HG02885 (cell line): ENCODE results near the gene MNX1.

Source experiments
- ATAC-seq: cut with Tn5 transposase; IDR thresholded peaks from one replicate; pipeline ENCODE4 v1.9.1; 2021; ENCODE audit warnings: mild to moderate bottlenecking; ENCODE audit not compliant: unreplicated experiment, poor library complexity

Gene MNX1

DNA sequence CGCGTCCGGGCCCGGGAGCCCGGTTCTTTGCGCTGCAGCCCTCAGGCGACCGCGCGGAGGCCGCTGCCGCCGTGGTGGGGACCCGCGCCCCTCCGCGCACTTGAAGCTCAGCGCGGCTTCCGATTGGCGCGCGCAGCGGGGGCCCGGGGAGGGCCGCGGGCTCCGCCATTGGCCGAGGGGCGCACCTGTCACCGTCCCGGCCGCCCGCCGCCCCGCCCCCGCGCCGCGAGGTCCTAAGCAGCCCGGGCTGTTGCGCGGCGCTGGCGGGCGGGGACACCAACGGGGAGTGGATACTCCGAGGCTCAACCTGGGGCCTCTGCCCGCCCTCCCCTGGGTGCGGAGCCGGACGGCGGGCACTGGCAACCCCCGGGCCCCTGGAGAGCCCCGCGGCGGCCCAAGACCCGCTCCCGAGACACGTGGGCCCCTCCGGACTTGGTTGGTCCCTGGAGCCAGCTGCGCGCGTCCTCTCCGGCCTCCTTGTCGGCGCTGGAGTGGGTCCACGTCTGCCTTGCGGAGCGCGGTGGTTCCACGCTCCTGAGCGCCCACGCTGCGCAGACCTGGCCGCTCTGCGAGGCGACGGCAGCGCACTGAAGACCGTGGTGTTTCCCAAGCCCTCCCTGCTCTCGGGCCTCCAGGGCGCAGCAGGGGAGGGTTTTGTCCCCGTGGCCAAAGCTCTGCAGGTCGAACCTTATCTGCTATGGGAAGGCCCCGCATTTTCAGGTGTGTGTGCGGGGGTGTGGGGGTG, at the start of gene MNX1:
Gene MNX1, minus strand, starts transcription at position 76 of the 745 bp plus-strand sequence. CDS start 313 bp downstream, outside the sequence.
- ATAC-seq, result peak; percentile 87

DNA sequence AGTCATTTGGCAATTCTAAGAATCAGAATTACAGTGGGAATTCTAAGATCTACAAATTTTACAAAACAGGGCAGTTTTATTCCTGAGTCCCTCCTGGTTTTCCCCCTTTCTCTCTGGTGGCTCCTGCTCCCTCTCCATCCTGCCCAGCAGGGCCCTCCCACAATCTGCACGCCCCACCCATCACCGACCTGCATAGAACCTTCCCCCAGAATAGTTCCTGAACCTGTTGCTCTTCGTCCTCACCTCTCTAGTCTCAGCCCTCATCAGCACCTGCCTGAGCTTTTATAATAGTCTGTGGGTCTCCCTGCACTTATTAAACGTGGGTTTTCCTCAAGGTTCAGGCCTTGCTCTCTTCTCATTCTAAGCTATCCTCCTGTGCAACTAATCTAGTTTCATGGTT, 49.1 kb upstream of the MNX1 start:
- ATAC-seq, result no peak

DNA sequence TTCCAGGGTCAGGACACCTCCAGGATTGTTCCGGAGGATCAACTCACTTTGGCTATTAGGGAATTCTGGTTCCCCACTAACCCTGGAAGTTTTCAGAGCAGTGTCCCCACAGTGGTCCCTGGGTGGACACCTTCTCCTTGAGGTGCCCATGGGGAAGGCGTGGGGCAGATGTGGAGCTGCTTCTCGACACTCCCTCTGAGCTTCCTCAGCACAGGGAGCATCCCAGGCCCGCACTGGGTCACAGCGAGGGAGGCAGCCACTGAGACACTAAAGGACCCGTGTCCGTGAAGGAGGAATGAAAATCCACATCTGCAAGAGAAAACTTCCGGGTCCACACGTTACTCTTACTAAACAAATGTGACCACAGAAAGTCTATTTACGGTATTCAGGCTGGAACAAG, 48.2 kb upstream of the MNX1 start:
- ATAC-seq, result no peak

DNA sequence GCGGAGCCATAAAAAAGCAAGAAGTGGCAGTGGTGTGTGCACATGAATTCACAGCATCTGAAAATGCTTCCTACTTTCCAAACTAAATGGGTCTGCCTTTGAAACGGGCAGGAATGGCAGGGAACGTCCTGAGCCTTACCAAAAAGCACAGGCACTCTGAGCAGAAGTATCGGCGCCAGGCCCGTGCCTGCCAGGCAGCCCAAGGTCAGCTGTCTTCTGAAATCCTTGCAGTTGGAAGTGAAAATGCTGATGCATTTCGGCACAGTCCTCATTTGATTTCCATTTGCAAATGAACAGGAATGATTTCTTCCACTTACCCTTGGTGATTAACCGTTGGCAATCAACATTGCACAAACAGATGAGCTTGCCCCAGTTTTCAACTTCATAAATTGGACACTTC, 47.6 kb upstream of the MNX1 start:
- no peak for ATAC-seq

DNA sequence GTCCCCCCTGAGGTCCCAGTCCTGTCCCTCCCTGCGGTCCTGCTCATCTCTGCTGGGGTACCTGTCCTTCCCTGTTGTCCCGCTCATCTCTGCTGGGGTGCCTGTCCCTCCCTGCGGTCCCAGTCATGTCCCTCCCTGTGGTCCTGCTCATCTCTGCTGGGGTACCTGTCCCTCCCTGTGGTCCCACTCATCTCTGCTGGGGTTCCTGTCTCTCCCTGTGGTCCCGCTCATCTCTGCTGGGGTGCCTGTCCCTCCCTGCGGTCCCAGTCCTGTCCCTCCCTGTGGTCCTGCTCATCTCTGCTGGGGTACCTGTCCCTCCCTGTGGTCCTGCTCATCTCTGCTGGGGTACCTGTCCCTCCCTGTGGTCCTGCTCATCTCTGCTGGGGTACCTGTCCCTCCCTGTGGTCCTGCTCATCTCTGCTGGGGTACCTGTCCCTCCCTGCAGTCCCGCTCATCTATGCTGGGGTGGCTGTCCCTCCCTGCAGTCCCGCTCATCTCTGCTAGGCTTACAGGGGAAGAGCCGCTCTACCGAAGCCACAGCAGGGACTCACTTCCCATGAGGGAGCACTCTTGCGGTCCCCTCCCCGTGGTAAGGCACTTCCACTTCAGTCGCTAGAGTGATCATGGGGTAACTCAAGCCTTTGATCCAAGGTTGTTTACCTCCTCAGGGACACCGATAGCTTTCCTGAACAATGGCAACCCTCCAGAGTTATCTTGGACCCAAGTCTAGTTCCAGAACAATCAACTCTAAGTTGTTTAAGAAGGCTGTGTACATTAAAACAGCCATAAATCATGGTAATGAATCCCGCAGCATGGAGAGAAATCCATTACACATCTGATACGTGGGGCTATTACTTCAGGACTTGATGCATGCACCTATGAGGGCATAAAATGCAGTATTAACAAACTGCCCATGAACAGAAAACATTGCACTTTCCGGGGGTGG, 46.8 kb upstream of the MNX1 start:
- no peak for ATAC-seq

DNA sequence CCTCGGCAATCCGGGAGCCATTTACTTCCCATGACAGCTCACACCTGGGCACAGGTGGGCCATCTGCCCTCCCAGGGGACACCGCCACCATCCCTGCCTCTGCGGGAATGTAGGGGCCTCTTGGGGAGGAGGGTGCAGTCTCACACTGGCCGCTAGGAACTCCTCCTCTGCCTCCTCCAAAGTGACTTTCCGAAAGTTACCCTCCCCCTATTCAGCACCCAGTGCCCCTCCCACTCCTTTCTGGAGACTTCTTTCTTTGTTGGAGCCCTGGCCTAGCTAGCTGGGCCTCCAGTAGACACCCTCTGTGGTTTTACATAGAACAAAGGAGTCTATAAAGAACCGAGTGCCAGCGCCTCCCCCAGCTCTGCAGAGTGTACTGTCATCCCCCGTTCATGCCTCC, 45.8 kb upstream of the MNX1 start:
- no peak for ATAC-seq

GRCh38 chr7:157054927-157055326, 44.5 kb upstream of the MNX1 start:
- no peak for ATAC-seq

GRCh38 chr7:157053118-157053517, 42.7 kb upstream of the MNX1 start:
- ATAC-seq, result no peak

DNA sequence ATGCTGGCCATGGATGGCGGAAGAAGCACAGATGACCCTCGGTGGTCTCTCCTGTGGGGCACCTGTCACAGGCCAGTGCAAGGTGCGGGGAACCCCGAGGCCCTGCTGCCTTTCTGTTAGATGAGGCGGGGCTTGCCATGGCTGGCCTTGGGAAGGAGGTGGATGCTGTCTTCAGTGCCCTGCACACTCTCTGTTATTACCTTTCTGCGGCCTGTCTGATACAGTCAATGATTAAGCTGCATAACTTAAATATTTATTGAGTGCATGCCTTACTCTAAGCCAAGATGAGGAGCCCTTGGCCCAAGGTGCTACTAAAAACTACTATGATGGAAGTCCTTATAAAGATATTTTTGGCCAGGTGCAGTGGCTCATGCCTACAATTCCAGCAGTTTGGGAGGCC, 36.7 kb upstream of the MNX1 start:
- ATAC-seq, result no peak

- no peak for ATAC-seq
Measured at GRCh38 chr7:157046681-157047080, 36.2 kb upstream of the MNX1 start.

GRCh38 chr7:157044943-157045660, 34.6 kb upstream of the MNX1 start:
- no peak for ATAC-seq

DNA sequence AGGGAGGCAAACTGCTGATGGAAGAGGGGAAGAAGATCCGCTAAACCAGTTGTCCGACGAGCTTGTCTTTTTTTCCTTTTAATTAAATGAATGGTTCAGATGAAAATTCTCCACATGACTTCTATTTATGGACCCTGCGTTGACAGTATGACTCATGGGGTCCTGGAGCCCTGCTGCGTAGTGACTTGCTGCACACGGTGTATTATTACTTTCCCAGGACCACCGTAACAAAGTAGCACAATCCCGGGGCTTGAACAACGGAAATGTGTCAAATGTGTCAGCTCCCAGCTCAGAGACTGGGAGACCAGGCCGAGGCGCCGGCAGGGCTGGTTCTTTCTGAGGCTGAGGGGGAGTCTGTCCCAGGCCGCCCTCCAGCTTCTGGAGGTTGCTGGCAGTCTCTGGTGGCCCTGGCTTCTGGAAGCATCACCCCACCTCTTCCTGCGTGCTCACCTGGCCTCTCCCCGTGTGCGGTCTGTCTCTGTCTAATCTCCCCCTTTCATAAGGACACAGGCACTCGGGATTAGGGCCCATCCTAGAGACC, 33.8 kb upstream of the MNX1 start:
- no peak for ATAC-seq

GRCh38 chr7:157043745-157044144, 33.3 kb upstream of the MNX1 start:
- no peak for ATAC-seq

DNA sequence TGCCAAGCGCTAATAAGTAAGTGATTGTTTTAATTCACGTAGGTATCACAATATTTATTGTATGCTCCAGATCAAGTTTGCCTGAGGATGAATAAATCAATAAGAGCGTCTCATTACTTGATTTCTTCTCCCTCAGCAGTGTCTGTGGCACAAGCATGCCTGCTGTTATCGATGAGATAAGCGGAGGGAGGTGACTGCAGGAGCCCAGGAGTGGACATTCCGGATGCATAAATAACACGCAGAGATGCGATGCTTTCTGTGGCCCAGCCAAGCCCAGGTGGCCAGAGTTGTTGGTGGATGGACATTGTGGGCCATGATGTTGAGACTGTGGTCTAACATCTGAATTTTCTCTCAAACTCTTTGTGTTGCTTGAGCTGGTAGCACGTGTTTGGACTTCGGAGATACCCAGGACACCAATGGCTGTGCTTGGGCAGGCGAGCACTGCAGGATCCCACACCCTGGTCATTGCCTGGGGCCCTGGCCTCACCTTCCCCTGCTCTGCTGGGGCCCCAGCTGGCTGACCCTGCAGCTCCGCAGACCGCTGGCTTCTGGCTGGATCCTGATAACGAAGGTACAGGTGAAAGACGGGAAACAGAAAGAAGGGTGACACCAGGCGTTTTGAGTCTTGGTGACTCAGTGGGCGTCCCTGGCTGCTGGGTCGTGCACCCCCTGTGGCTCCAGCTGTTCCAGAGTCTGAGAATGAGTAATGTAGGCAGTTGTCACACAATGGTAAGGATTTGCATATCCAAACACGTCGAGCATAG, 31.2 kb upstream of the MNX1 start:
- ATAC-seq, result no peak

DNA sequence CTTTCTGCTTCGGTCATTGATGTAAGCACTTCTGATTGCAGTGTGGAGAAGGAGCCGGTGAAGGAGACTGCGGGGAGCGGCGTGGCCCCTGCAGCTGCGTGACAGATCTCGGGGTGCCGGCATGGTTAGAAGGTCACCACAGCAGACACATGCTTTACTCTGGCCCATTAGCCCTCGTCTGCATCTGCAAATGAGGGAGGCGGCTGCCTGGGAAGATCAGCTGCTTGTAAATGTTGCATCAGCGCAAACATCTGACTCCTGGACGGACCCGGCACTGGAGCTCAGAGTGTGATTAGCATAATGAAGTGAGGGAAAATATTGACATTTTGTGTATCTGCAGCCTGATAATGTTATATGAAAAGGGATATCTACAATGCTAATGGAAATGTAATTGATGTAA, 30.5 kb upstream of the MNX1 start:
- no peak for ATAC-seq

- ATAC-seq, result no peak
Measured at GRCh38 chr7:157037635-157038034, 27.2 kb upstream of the MNX1 start.

- ATAC-seq, result no peak
Measured at GRCh38 chr7:157037028-157037427, 26.6 kb upstream of the MNX1 start.

- ATAC-seq, result no peak
Measured at GRCh38 chr7:157035979-157036378, 25.5 kb upstream of the MNX1 start.

DNA sequence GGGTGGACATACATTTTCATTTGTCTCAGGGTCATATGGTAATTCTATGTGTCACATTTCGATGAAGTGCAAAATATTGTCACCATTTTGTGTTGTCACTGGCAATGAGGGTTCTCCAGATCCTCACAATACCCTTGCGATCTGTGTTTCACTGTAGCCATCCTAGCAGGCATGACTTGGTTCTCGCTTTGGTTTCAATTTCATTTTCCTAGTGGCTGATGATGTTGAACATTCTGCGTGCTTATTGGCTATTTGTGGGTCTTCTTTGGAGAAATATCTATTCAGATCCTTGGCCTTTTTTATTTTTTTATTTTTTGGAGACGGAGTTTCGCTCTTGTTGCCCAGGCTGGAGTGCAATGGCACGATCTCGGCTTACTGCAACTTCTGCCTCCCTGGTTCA, 24.8 kb upstream of the MNX1 start:
- no peak for ATAC-seq
